OCI-LY1 (cell line): ENCODE measurements around the gene ZNF503.

ENCODE experiments used
- EZH2 ChIP-seq: fragments of 200-600 bp; sonication (generic), shearing (Covaris generic); IDR thresholded peaks from 2 replicates; pipeline ENCODE4 v1.8.0; 2017; ENCODE audit warnings: borderline replicate concordance, mixed run types, mild to moderate bottlenecking, antibody characterized with exemption, low read length, moderate library complexity, mixed read lengths
- TF ChIP-seq, protein P1 (sequence below): fragments of 200-600 bp; sonication (generic), shearing (Covaris generic); IDR thresholded peaks from 2 replicates; pipeline ENCODE4 v1.5.1; 2017; ENCODE audit warnings: mild to moderate bottlenecking, antibody characterized with exemption, low read length, moderate library complexity, mixed read lengths

DNA sequence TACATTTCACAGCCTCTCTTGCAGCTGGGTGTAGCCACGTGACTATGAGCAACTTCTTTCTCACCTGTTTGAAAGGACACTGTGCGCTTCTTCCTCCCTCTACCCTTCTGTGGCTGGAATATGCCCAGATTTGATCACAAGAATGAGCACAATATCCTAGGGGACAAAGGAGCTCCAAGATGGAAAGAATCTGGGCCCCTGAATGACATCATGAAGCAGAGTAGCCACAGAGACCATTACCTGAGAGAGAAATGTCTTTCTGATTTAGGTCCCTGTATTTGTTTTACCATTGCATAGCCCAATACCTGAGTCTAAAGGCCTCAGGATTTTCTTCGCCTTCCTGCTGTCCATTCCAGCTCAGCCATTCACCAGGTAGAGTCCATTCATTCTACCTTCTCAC lies 15.4 kb downstream of the ZNF503 start:
- TF ChIP-seq, protein P1, sequence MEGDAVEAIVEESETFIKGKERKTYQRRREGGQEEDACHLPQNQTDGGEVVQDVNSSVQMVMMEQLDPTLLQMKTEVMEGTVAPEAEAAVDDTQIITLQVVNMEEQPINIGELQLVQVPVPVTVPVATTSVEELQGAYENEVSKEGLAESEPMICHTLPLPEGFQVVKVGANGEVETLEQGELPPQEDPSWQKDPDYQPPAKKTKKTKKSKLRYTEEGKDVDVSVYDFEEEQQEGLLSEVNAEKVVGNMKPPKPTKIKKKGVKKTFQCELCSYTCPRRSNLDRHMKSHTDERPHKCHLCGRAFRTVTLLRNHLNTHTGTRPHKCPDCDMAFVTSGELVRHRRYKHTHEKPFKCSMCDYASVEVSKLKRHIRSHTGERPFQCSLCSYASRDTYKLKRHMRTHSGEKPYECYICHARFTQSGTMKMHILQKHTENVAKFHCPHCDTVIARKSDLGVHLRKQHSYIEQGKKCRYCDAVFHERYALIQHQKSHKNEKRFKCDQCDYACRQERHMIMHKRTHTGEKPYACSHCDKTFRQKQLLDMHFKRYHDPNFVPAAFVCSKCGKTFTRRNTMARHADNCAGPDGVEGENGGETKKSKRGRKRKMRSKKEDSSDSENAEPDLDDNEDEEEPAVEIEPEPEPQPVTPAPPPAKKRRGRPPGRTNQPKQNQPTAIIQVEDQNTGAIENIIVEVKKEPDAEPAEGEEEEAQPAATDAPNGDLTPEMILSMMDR: no peak
- TF ChIP-seq EZH2: no peak
